CD4-positive, alpha-beta T cell treated with Interleukin-6 for 4 hours (primary cell): Measurements from ENCODE around the gene NUTM2D.
A peak's percentile ranks its signal among the peaks of the same experiment; 100 is the strongest.
"Not testable (repeated sequence)": the region's sequence is repeated elsewhere in the genome, so short reads cannot be mapped to it uniquely, and the experiment has no call there.

Experiments
- DNase-seq: peaks from one replicate; pipeline ENCODE4 v3.0.0-alpha.2; 2020; ENCODE audit warnings: mixed read lengths

Gene NUTM2D, protein sequence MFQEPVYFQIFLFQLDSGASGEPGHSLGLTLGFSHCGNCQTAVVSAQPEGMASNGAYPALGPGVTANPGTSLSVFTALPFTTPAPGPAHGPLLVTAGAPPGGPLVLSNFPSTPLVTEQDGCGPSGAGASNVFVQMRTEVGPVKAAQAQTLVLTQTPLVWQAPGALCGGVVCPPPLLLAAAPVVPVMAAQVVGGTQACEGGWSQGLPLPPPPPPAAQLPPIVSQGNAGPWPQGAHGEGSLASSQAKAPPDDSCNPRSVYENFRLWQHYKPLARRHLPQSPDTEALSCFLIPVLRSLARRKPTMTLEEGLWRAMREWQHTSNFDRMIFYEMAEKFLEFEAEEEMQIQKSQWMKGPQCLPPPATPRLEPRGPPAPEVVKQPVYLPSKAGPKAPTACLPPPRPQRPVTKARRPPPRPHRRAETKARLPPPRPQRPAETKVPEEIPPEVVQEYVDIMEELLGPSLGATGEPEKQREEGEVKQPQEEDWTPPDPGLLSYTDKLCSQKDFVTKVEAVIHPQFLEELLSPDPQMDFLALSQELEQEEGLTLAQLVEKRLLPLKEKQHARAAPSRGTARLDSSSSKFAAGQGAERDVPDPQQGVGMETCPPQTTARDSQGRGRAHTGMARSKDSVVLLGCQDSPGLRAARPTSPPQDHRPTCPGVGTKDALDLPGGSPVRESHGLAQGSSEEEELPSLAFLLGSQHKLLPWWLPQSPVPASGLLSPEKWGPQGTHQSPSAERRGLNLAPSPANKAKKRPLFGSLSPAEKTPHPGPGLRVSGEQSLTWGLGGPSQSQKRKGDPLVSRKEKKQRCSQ

DNA sequence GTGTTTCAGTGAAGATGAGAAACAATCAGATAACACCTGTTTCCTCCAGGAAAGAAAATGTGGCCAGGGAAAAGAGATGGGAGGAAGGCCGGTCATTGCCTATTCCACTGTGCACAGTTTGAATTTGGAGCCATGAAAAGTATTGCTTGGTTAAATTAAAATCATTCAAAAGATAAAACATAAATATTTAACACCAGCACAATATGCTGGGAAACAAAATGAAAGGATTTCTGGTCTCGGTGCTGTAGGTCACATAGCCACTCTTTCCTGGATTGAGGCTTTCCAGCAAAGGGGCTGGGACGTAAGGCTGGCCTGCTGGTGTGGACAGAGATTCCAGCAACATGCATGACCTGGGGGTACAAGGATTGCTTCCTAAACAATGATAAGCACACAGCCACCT is at the start of gene NUTM2D:
NUTM2D (plus strand) TSS at position 301 of the 400 bp plus-strand sequence. CDS start 522 bp downstream, outside the sequence.
- DNase-seq: not testable (repeated sequence)

GRCh38 chr10:87308702-87309101 is 48.8 kb upstream of the NUTM2D start:
- DNase-seq: not testable (repeated sequence)

GRCh38 chr10:87309657-87310056 is 47.9 kb upstream of the NUTM2D start:
- DNase-seq: not testable (repeated sequence)

DNA sequence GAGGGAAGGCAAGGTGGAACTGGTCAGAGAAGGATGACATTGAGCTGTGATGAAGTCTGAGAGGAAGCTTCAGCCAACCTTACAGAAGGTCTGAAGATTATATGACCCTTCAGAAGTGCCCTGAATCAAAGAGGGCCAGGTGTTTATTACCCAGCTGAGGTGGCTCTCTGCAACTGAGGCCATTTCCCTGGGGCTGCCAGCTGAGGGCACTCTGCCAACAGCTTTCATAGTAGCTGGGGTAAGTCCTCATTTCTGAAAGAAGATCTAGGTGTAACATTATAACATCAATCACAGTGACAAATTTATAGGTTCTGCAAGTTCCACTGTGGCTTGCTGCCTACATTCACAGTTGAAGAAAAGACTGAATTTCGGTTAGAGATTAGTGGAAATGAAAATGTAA is 46.0 kb upstream of the NUTM2D start:
- not testable (repeated sequence) for DNase-seq

DNA sequence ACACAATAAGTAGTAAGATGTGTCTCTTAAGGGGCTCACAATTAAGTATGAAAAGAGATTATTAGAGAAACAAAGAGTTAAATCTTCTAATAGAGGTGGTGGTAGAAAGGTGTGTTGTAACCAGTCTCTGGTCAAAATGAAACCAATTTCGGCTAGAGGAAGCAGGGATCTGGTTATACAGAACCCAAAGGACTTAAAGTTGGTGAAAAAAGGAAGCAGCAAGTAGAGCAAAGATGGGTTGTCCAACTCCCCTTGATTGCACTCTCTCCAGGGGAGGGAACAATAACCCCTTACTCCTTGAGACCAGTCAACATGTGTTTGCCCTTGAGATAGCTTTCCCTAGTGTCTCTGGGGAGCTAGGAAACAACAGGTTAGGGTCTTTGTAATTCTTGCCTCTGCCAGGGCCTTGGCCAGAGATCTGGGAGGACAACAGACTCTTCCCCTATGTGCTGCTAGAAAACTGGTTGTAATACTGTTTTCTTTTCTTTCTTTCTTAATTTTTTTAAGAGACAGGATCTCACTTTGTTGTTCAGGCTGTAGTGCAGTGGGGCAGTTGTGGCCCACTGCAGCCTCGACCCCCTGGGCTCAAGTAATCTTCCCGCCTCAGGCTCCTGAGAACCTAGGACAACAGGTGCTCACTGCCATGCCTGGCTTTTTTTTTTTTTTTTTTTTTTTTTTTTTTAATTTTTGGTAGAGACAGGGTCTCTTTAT is 43.7 kb upstream of the NUTM2D start:
- DNase-seq: not testable (repeated sequence)

DNA sequence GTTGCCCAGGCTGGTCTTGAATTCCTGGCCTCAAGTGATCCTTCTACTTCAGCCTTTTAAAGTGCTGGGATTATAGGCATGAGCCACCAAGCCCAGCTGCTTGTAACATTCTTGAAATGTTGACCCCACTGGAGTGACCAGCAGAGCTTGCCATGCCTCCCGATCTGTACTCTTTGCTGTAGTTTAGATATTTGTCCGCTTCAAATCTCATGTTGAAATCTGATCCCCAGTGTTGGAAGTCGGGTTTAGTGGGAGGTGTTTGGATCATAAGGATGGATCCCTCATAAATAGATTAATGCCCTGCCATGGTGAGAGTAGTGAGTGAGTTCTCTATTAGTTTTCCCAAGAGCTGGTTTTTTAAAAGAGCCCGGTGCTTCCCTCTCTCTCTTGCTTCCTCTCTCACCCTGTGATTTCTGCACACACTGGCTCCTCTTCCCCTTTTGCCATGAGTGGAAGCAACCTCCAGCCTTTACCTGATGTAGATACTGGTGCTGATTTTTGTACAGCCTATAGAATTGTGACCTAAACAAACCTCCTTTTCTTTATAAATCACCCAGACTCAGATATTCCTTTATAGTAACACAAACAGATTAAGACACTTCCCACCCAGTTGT is 43.1 kb upstream of the NUTM2D start:
- DNase-seq: not testable (repeated sequence)

DNA sequence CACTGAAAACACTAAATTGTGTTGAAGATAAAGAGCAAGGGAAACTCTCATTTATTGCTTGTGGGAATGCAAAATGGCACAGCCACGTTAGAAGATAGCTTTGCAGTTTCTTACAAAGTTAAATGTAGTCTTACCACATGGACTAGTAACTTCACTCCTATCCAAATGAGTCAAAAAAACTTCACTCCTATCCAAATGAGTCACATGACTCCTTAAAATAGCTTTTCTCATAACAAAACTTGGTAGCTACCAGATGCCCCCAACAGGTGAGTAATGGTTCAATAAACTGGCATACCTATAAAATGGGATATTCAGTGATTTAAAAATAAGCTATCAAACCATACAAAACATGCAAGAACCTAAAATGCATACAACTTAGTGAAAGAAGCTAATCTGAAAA is 36.0 kb upstream of the NUTM2D start:
- not testable (repeated sequence) for DNase-seq

GRCh38 chr10:87324559-87324958 is 33.0 kb upstream of the NUTM2D start:
- DNase-seq: not testable (repeated sequence)

DNA sequence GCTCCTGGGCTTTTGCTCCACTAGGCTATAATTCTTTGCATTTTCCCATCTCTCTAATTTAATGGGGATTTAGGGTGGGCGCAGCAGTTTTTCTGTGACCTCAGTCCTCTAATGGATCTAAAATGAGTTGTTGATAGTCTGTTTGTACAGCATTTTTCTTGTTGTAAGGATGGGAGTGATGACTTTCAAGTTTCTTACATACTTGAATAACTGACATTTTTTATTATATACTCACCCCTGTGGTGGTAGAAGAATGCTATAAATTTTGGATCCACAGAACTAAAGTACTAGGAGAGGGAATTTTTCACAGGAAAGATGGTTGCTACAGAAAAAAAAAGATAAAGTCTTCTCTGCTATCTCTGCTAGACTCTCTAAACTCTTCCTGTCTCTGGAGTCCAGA is 29.6 kb upstream of the NUTM2D start:
- DNase-seq: not testable (repeated sequence)

- DNase-seq: not testable (repeated sequence)
These were observed 28.4 kb upstream of the NUTM2D start for GRCh38 chr10:87329131-87329530.

DNA sequence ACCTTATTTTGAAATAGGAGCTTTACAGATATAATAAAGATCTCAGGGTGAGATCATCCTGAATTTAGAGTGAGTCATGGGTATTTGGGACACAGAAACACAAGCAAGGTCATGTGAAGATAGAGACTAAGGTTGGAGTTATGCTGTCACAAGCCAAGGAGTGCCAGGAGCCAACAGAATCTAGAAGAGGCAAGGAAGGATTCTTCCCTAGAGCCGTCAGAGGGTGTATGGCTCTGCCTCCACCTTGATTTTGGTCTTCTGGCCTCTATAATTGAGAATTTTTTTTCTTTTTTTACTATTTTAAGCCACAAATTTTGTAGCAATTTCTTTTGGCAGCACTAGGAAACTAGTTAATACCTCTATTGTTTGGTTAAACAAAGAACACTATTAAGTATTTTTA is 24.9 kb upstream of the NUTM2D start:
- DNase-seq: not testable (repeated sequence)

- not testable (repeated sequence) for DNase-seq
These were observed 17.1 kb upstream of the NUTM2D start for GRCh38 chr10:87340411-87340810.

- not testable (repeated sequence) for DNase-seq
These were observed 15.9 kb upstream of the NUTM2D start for GRCh38 chr10:87341546-87342142.

- DNase-seq: peak; percentile 80
These were observed 15.3 kb upstream of the NUTM2D start for GRCh38 chr10:87342249-87342710.

DNA sequence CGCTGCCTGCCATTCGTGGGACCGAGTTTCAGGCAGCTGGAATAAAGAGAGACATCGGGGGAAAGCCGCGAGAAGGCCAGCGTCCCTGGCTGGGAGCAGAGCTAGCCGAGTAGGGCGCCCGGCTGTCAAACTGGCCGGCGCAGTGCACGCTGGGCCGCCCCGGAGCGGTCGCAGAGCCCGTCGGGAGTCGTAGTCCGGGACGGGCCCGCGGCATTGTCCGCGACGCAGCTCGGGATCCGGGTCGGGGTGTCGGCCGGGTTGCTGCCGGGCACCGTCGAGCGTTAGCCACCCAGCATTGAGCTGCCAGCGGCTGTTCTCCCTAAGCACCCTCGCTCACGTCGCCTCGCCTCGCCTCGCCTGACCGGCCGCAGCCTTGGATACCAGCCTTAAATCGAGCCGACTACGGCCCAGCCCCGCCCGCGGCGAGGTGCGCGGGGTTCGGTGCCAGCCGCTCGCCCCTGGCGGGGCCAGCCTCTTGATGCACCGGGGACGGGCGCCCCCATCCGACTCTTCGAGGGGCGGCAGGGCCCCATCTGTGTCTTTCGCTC is 14.8 kb upstream of the NUTM2D start:
- peak; percentile 85 for DNase-seq

GRCh38 chr10:87345743-87346142 is 11.8 kb upstream of the NUTM2D start:
- not testable (repeated sequence) for DNase-seq

DNA sequence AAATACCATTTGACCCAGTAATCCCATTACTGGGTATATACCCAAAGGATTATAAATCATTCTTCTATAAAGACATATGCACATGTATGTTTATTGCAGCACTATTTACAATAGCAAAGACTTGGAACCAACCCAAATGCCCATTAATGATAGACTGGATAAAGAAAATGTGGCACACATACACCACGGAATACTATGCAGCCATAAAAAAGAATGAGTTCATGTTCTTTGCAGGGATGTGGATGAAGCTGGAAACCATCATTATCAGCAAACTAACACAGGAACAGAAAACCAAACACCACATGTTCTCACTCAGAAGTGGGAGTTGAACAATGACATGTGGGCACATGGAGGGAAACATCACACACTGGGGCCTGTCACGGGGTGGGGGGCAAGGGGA is 7.4 kb upstream of the NUTM2D start:
- DNase-seq: not testable (repeated sequence)

GRCh38 chr10:87352825-87353224 is 4.7 kb upstream of the NUTM2D start:
- DNase-seq: not testable (repeated sequence)

DNA sequence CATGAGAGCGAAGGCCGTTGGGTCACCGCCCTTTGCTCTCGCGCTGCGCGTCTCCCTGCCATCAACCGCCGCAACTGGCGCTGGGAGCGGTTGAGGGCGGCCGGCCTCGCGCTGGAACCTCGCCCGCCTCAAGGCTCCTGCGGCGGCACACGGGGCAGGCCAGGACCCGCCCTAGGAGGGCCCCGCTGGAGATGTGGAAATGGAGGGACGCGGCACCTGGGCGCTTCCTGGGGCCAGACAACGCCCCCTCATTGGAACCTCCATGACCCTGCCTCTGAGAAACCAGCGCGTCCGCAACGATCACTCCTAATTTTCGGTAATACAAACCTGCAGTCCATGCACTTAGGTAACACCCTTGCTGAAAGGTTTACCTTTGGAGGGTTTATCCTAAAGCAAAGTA is 2.4 kb upstream of the NUTM2D start:
- not testable (repeated sequence) for DNase-seq

DNA sequence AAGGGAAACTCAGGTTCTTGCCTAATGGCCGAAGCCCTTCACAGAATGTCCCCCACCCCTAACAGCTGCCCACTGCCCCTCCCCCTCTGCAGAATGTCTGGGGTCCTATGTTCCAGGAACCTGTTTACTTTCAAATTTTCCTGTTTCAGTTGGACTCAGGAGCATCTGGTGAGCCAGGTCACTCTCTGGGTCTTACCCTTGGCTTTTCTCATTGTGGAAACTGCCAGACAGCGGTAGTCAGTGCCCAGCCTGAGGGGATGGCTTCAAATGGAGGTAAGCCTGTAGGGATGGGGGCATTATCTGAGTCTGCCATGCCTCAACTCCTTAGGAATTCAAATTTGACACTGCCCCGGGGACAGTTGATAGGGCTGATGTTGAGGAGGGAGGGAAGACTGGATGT is 615 bp downstream of the NUTM2D start:
- not testable (repeated sequence) for DNase-seq

DNA sequence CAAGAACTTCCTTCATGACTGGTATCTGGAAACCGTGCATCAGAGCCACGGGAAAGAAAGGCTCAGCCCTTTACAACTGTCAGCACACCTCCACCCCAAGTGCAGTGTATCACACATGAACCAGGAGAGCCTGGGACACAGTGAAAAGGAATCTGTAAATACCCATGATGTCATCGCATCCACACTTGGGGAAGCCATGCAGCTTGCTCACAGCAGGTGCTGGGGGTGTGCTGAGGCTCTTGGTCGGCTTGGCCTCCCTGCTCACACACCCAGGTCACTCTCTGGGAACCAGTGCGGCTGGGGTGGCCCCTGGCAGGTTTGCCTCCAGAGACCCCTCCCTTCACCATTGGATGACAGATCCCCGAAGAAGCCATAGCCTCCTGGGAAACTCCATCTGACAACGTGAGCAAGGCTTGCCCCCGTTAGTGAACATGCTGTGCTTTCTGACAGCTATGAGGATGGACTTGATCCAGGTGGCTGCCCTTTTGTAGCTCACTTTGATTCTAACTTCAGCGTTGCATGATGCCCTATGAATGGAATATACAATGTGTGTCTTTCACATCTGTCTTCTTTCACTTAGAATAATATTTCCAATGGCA is 12.1 kb downstream of the NUTM2D start:
- not testable (repeated sequence) for DNase-seq
